Ovary (tissue), 3 donors: ENCODE results near the gene DMKN.

ENCODE experiments used
- EP300 ChIP-seq: sonication (generic); formaldehyde crosslinking; IDR thresholded peaks from one replicate; pipeline ENCODE4 v1.6.1; 2017; ENCODE audit warnings: antibody characterized with exemption
- TF ChIP-seq, protein P1 (sequence below), 3 donors: fragments of 450-650 bp in 2 of 3; fragments of 200-600 bp in 1 of 3; IDR thresholded peaks; one replicate each; pipeline versions ENCODE4 v1.5.1 to v1.8.0; 2016 to 2022; ENCODE audit warnings: antibody characterized with exemption in 3 of 3, mild to moderate bottlenecking in 1 of 3
- donor health status: DM: no; HTN: no; CAD: no.

DNA sequence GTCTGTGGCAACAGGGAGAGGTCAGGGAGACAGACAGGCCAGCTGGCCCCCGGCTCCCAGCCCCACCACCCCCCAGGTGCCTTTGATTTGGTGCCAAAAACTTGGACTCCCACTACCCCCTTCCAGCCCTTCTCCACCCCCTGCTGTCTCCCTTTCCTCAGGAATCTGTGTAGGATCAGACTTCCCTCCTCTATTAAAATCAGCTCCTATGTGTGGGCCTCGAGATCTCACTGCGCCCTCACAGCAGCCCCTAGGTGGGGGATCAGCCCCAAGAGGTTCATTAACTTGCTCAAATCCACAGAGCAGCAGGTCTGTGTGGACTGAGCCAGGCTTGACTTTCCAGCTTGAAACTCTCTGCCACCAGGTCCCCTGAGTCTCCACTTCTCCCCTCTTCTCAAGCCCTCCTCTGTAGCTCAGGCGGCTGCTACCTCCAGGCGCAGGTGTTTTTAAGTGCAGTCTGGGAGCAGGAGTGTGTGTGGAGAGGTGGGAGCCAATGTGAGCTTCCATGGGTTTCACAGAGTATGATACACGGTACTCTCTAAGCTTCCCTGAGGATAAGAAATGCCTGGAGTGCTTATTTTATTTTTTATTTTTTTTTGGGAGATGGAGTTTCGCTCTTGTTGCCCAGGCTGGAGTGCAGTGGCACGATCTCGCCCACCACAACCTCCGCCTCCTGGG lies 21.5 kb upstream of the DMKN start:
- TF ChIP-seq, protein P1, sequence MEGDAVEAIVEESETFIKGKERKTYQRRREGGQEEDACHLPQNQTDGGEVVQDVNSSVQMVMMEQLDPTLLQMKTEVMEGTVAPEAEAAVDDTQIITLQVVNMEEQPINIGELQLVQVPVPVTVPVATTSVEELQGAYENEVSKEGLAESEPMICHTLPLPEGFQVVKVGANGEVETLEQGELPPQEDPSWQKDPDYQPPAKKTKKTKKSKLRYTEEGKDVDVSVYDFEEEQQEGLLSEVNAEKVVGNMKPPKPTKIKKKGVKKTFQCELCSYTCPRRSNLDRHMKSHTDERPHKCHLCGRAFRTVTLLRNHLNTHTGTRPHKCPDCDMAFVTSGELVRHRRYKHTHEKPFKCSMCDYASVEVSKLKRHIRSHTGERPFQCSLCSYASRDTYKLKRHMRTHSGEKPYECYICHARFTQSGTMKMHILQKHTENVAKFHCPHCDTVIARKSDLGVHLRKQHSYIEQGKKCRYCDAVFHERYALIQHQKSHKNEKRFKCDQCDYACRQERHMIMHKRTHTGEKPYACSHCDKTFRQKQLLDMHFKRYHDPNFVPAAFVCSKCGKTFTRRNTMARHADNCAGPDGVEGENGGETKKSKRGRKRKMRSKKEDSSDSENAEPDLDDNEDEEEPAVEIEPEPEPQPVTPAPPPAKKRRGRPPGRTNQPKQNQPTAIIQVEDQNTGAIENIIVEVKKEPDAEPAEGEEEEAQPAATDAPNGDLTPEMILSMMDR (IDR thresholded peaks at IDR 0.05), result no peak
- TF ChIP-seq EP300, result no peak
